ENCODE data around the gene HHIP.
"Not testable (repeated sequence)": the region's sequence is repeated elsewhere in the genome, so short reads cannot be mapped to it uniquely, and the experiment has no call there.

HHIP gene

DNA sequence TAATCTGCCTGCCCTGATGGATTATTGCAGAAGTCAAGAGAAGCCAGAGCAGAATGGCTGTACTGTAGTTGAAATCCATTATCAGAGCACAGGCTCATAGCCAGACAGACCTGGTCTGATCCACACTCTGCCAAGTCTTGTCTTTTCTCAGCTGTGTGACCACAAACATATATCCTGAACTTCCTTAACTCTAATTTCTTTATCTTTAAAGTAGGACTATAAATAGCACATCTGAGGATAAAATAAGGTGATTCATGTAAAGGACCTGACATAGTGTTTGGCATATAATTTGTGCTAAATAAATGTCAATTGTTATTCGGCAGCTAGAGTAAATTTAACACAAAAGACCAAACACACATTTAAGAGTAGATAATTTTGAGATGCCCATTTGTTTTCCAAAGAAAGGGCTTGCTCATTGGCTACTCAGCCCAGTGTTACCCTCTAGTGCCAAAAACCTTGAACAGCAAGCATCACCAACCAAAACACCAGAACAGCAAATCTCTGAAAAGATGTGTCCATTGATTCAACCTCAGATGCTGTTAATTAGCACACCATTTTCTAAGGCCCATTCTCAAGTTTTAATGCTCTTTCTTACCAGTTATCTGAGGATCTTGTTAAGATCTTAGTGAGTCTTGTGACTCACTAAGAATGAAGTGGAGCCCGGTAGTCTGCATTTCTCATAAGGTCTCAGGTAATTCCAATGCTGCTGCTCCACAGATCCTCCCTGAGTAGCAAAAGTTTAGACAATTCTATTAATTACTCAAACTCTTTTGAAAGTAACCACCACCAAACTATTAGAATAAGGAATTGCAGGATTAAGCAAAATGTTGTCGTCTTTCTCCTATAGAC lies 108.8 kb downstream of the HHIP start:
- Histone ChIP-seq H3K4me1 (ENCODE audit: control insufficient read depth, insufficient read depth, low read length) (no peaks in the 10 kb centered on the region), H3K27ac (ENCODE audit: low read depth, low read length) (no peak overlapping the region), H3K36me3 (ENCODE audit: control insufficient read depth, insufficient read depth, low read length) (no peaks in the 10 kb centered on the region), H3K9ac (ENCODE audit: low read length) (no peak overlapping the region), H3K27me3 (ENCODE audit: control insufficient read depth, insufficient read depth, low read length) (no peaks in the 10 kb centered on the region), H3K9me3 (ENCODE audit: control insufficient read depth, insufficient read depth, low read depth, low read length) (no peaks in the 10 kb centered on the region), H3K4me3 (ENCODE audit: low read depth, low read length) (no peak overlapping the region)

DNA sequence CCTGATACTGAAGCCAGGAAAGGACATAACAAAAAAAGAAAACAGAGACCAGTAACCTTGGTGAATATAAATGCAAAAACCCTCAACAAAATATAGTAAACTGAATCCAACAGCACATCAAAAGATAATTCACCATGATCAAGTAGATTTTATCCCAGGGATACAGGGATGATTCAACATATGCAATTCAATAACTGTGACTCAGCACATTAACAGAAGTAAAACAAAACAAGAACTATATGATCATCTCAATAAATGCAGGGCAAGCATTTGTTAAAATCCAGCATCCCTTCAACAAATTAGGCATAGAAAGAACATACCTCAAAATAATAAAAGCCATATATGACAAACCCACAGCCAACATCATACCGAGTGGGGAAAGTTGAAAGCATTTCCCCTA lies 112.0 kb downstream of the HHIP start:
- no peaks in the 10 kb centered on the region for H3K9me3 ChIP-seq (ENCODE audit: control insufficient read depth, insufficient read depth, low read depth, low read length)
- no peak overlapping the region for H3K9ac ChIP-seq (ENCODE audit: low read length)
- no peaks in the 10 kb centered on the region for H3K27me3 ChIP-seq (ENCODE audit: control insufficient read depth, insufficient read depth, low read length)
- H3K4me1 ChIP-seq (ENCODE audit: control insufficient read depth, insufficient read depth, low read length): no peaks in the 10 kb centered on the region
- no peak overlapping the region for H3K27ac ChIP-seq (ENCODE audit: low read depth, low read length)
- no peak overlapping the region for H3K4me3 ChIP-seq (ENCODE audit: low read depth, low read length)
- no peaks in the 10 kb centered on the region for H3K36me3 ChIP-seq (ENCODE audit: control insufficient read depth, insufficient read depth, low read length)

DNA sequence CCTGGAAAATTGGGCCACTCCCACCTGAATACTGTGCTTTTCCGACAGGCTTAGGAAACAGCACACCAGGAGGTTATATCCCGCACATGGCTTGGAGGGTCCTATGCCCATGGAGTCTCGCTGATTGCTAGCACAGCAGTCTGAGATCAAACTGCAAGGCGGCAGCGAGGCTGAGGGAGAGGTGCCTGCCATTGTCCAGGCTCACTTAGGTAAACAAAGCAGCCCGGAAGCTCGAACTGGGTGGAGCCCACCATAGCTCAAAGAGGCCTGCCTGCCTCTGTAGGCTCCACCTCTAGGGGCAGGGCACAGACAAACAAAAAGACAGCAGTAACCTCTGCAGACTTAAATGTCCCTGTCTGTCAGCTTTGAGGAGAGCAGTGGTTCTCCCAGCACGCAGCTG lies 122.9 kb downstream of the HHIP start:
- H3K27ac ChIP-seq (ENCODE audit: low read depth, low read length); H3K36me3 ChIP-seq (ENCODE audit: control insufficient read depth, insufficient read depth, low read length); H3K27me3 ChIP-seq (ENCODE audit: control insufficient read depth, insufficient read depth, low read length); H3K9me3 ChIP-seq (ENCODE audit: control insufficient read depth, insufficient read depth, low read depth, low read length); H3K4me1 ChIP-seq (ENCODE audit: control insufficient read depth, insufficient read depth, low read length); H3K9ac ChIP-seq (ENCODE audit: low read length): not testable (repeated sequence)
- peak overlapping the region; percentile 51; the same call in 1 of the 2 replicates for H3K4me3 ChIP-seq (ENCODE audit: low read depth, low read length)

DNA sequence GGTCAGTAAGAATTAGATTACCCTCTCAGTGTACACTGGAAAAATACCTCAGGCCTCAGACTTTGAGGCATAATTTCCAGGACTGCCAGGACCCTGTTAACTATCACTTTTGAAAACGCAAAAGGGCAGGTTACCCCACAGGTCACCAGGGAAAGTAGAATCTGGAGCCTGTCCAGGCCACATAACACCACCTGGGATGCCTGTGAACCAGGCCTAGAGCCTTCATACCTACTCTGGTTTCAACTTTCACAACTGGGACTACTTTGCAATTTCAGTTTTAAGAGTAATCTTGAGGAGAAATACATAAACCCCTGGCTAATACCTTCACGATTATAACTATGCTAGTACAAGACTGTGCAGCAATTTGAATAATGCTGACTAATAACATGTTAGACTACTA lies 132.4 kb downstream of the HHIP start:
- no peaks in the 10 kb centered on the region for H3K36me3 ChIP-seq (ENCODE audit: control insufficient read depth, insufficient read depth, low read length)
- no peak overlapping the region for H3K27ac ChIP-seq (ENCODE audit: low read depth, low read length)
- no peak overlapping the region for H3K4me3 ChIP-seq (ENCODE audit: low read depth, low read length)
- H3K9me3 ChIP-seq (ENCODE audit: control insufficient read depth, insufficient read depth, low read depth, low read length): no peaks in the 10 kb centered on the region
- no peaks in the 10 kb centered on the region for H3K4me1 ChIP-seq (ENCODE audit: control insufficient read depth, insufficient read depth, low read length)
- no peaks in the 10 kb centered on the region for H3K27me3 ChIP-seq (ENCODE audit: control insufficient read depth, insufficient read depth, low read length)
- H3K9ac ChIP-seq (ENCODE audit: low read length): no peak overlapping the region

DNA sequence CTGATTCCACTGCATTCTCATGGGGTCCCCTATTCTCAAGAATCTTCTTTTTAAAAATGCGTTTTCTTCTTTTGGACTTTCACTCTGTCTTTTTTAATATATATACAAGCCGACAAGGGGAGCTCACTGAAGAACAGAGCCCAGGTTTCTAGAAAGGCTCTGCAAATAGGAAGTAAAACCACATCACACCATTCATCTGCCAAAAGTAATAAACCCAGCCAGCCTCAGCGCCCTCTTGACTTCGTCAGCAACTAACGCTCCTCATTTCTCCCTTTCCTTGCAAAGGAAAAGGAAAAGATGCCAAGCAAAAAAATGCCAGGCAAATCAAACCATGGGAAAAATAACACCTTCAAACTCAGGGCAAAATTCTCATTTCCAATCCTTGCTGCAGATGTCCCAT lies 136.4 kb downstream of the HHIP start:
- H3K9me3 ChIP-seq (ENCODE audit: control insufficient read depth, insufficient read depth, low read depth, low read length): no peaks in the 10 kb centered on the region
- no peak overlapping the region for H3K27ac ChIP-seq (ENCODE audit: low read depth, low read length)
- no peak overlapping the region for H3K9ac ChIP-seq (ENCODE audit: low read length)
- H3K4me1 ChIP-seq (ENCODE audit: control insufficient read depth, insufficient read depth, low read length): no peaks in the 10 kb centered on the region
- no peak overlapping the region for H3K4me3 ChIP-seq (ENCODE audit: low read depth, low read length)
- no peaks in the 10 kb centered on the region for H3K27me3 ChIP-seq (ENCODE audit: control insufficient read depth, insufficient read depth, low read length)
- no peaks in the 10 kb centered on the region for H3K36me3 ChIP-seq (ENCODE audit: control insufficient read depth, insufficient read depth, low read length)

DNA sequence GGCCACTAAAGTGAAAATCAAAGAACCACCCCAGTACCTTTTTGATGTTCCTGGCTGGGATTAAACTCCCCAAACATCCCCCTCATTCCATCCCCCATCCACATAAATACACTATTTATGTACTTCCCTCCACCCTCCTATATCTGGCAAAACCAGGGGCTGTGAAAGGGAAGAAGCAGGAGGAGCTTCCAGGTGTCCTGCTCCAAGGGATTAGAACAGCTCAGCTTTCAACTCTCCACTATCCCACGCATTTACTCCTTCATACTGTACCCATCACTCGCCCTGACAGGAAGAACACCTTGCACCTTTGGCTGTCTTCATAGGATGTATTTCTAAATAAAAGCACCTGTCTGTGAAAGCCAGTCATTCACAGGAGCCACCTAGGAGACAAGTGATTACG lies 140.0 kb downstream of the HHIP start:
- Histone ChIP-seq H3K4me3 (ENCODE audit: low read depth, low read length) (no peak overlapping the region), H3K9ac (ENCODE audit: low read length) (no peak overlapping the region), H3K27ac (ENCODE audit: low read depth, low read length) (no peak overlapping the region), H3K9me3 (ENCODE audit: control insufficient read depth, insufficient read depth, low read depth, low read length) (peaks cover 2% of the 10 kb centered on the region; the same call in 1 of the 2 replicates), H3K4me1 (ENCODE audit: control insufficient read depth, insufficient read depth, low read length) (no peaks in the 10 kb centered on the region), H3K36me3 (ENCODE audit: control insufficient read depth, insufficient read depth, low read length) (no peaks in the 10 kb centered on the region), H3K27me3 (ENCODE audit: control insufficient read depth, insufficient read depth, low read length) (no peaks in the 10 kb centered on the region)

DNA sequence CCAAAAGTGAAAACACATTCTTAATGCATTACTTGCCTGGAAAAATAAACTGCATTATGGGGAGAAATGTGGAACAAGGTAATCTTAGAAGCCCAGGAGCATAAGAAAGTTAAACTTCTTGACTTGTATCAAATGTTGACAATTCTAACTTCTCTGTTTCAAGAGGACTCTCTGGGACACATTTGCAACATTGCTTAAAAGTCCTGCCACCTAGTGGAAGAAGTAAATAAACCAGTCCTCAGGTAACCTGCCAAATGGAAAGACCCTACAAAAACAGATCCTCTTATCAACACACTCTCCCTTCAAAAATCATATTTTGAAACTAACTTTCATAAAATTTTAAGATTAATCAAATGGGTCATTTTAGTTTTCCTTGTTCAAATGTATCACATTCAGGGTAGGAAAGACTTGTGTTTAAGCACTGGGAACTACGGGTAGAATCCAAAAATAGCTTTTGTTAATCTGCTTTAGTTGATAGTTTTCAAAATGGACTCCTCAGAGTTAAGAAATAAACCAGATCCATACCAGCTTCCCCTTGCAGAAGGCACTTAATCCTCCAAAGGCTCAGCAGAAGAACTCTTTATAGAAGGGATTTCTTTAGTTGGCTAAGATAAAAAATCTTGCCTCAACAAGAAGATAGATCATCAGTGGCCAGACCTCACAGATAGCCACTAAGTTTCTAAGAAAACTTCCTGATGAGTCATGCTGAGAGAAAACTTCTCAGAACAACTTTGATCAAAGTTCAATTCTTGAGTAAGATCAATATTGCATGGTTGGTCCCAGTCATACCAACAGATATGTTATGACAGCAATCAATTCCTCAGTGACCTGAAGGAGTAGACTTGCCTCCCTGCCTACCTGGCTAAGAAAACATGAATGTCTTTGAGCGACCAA lies 141.7 kb downstream of the HHIP start:
- H3K9me3 ChIP-seq (ENCODE audit: control insufficient read depth, insufficient read depth, low read depth, low read length): peaks cover 14% of the 10 kb centered on the region

DNA sequence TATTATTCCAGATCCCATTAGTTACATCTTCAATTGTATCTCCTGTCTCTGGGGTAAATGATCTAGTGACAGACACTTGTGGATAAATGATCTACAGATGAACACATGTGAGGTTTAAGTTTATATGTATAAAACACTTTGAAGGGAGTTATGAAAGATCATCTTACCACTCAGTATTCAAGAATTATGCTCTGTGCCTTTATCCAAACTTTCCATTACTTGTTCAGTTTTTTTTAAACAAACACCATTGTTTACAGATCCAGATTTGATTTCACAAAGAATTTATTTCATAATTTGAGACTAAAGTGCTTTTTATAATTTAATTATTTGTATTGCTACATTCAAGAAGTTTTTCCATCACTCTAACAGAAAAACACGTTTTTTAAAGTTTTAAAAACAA lies 142.5 kb downstream of the HHIP start:
- Histone ChIP-seq H3K36me3 (ENCODE audit: control insufficient read depth, insufficient read depth, low read length) (no peaks in the 10 kb centered on the region), H3K27ac (ENCODE audit: low read depth, low read length) (no peak overlapping the region), H3K4me1 (ENCODE audit: control insufficient read depth, insufficient read depth, low read length) (no peaks in the 10 kb centered on the region), H3K4me3 (ENCODE audit: low read depth, low read length) (no peak overlapping the region), H3K27me3 (ENCODE audit: control insufficient read depth, insufficient read depth, low read length) (no peaks in the 10 kb centered on the region), H3K9me3 (ENCODE audit: control insufficient read depth, insufficient read depth, low read depth, low read length) (peaks cover 14% of the 10 kb centered on the region), H3K9ac (ENCODE audit: low read length) (no peak overlapping the region)

More for the DNA sequence above, 141.7 kb downstream of the HHIP start:
- Histone ChIP-seq H3K4me1 (ENCODE audit: control insufficient read depth, insufficient read depth, low read length) (no peaks in the 10 kb centered on the region), H3K27me3 (ENCODE audit: control insufficient read depth, insufficient read depth, low read length) (no peaks in the 10 kb centered on the region), H3K36me3 (ENCODE audit: control insufficient read depth, insufficient read depth, low read length) (no peaks in the 10 kb centered on the region), H3K4me3 (ENCODE audit: low read depth, low read length) (no peak overlapping the region), H3K9ac (ENCODE audit: low read length) (no peak overlapping the region), H3K27ac (ENCODE audit: low read depth, low read length) (no peak overlapping the region)

DNA sequence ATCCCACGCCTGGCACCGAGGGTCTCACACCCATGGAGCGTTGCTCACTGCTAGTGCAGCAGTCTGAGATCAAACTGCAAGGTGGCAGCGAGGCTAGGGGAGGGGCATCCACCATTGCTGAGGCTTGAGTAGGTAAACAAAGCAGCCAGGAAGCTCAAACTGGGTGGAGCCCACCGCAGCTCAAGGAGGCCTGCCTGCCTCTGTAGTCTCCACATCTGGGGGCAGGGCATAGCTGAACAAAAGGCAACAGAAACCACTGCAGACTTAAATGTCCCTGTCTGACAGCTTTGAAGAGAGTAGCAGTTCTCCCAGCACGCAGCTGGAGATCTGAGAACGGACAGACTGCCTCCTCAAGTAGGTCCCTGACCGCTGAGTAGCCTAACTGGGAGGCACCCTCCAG lies 146.0 kb downstream of the HHIP start:
- not testable (repeated sequence) for H3K27me3 ChIP-seq (ENCODE audit: control insufficient read depth, insufficient read depth, low read length); H3K4me3 ChIP-seq (ENCODE audit: low read depth, low read length); H3K27ac ChIP-seq (ENCODE audit: low read depth, low read length); H3K36me3 ChIP-seq (ENCODE audit: control insufficient read depth, insufficient read depth, low read length); H3K9ac ChIP-seq (ENCODE audit: low read length); H3K4me1 ChIP-seq (ENCODE audit: control insufficient read depth, insufficient read depth, low read length)
- peaks cover 14% of the 10 kb centered on the region for H3K9me3 ChIP-seq (ENCODE audit: control insufficient read depth, insufficient read depth, low read depth, low read length)
